ENCODE measurements around the gene COL13A1.

The COL13A1 gene

GRCh38 chr10:69892406-69892805, 90.7 kb downstream of the COL13A1 start:
- DNase-seq, result no peak

- no peak for DNase-seq
These were observed 91.1 kb downstream of the COL13A1 start for GRCh38 chr10:69892816-69893215.

GRCh38 chr10:69893271-69893900, 91.7 kb downstream of the COL13A1 start:
- no peak for DNase-seq

GRCh38 chr10:69894156-69894555, 92.5 kb downstream of the COL13A1 start:
- no peak for DNase-seq

GRCh38 chr10:69895759-69896158, 94.1 kb downstream of the COL13A1 start:
- DNase-seq, result no peak

GRCh38 chr10:69896606-69897231, 95.0 kb downstream of the COL13A1 start:
- DNase-seq, result no peak

- DNase-seq, result no peak
These were observed 95.7 kb downstream of the COL13A1 start for GRCh38 chr10:69897432-69897831.

GRCh38 chr10:69897999-69898398, 96.3 kb downstream of the COL13A1 start:
- no peak for DNase-seq

- DNase-seq, result no peak
These were observed 96.8 kb downstream of the COL13A1 start for GRCh38 chr10:69898524-69898923.

- DNase-seq, result no peak
These were observed 97.2 kb downstream of the COL13A1 start for GRCh38 chr10:69898941-69899340.

- no peak for DNase-seq
These were observed 98.3 kb downstream of the COL13A1 start for GRCh38 chr10:69899727-69900595.

GRCh38 chr10:69901022-69901421, 99.3 kb downstream of the COL13A1 start:
- no peak for DNase-seq

- peak; percentile 5 for DNase-seq
These were observed 100.2 kb downstream of the COL13A1 start for GRCh38 chr10:69901628-69902505.

- DNase-seq, result no peak
These were observed 101.3 kb downstream of the COL13A1 start for GRCh38 chr10:69902835-69903535.

- DNase-seq, result no peak
These were observed 102.8 kb downstream of the COL13A1 start for GRCh38 chr10:69904533-69904932.

- DNase-seq, result no peak
These were observed 104.7 kb downstream of the COL13A1 start for GRCh38 chr10:69906425-69906824.

- no peak for DNase-seq
These were observed 105.8 kb downstream of the COL13A1 start for GRCh38 chr10:69907517-69907916.

- no peak for DNase-seq
These were observed 106.4 kb downstream of the COL13A1 start for GRCh38 chr10:69908124-69908523.

- no peak for DNase-seq
These were observed 108.9 kb downstream of the COL13A1 start for GRCh38 chr10:69910561-69910960.

- no peak for DNase-seq
These were observed 110.2 kb downstream of the COL13A1 start for GRCh38 chr10:69911613-69912528.

- DNase-seq, result no peak
These were observed 110.9 kb downstream of the COL13A1 start for GRCh38 chr10:69912589-69912988.
